Posterior cingulate gyrus (tissue), 11 donors: ENCODE results near the gene FBXL17.
A peak's percentile ranks its signal among the peaks of the same experiment; 100 is the strongest.

ENCODE experiments used
- DNase-seq, 10 donors: peaks; one replicate each; pipeline versions ENCODE4 v3.0.0 to v3.0.0-alpha.2; 2020 to 2021; ENCODE audit warnings: mixed read lengths in 3 of 10
- intact Hi-C: fragments of 100-400 bp; cut with DNase I; formaldehyde crosslinking; loops from one replicate; pipeline ENCODE4 v1.15.1; 2023

Gene FBXL17

GRCh38 chr5:108379722-108380530 is 2.0 kb downstream of the FBXL17 start:
- intact Hi-C loops, result no loop called here
- no peak for DNase-seq

DNA sequence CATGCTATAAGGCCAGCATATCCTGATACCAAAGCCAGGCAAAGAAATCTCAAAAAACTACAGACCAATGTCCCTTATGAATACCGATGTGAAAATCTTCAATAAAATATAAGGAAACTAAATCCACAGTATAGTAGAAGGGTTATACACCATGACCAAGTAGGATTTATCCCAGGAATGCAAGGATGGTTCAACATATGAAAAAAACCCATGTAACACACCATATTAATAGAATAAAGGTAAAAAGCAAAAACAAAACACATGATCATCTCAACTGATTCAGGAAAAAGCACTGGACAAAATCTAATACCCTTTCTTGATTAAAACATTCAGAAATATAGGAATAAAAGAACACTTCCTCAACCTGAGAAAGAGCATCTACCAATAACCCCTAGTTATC is 6.1 kb downstream of the FBXL17 start:
- intact Hi-C loops, result no loop called here
- no peak for DNase-seq

- intact Hi-C loops, result no loop called here
These were observed 8.5 kb downstream of the FBXL17 start for GRCh38 chr5:108373426-108373825.

GRCh38 chr5:108372369-108372768 is 9.5 kb downstream of the FBXL17 start:
- DNase-seq, result no peak
- intact Hi-C loops, result no loop called here

More at GRCh38 chr5:108373426-108373825, 8.5 kb downstream of the FBXL17 start:
- no peak for DNase-seq

GRCh38 chr5:108371263-108371662 is 10.6 kb downstream of the FBXL17 start:
- DNase-seq, result no peak
- intact Hi-C loops, result no loop called here

- no peak for DNase-seq
- intact Hi-C loops, result no loop called here
These were observed 12.7 kb downstream of the FBXL17 start for GRCh38 chr5:108369167-108369566.

DNA sequence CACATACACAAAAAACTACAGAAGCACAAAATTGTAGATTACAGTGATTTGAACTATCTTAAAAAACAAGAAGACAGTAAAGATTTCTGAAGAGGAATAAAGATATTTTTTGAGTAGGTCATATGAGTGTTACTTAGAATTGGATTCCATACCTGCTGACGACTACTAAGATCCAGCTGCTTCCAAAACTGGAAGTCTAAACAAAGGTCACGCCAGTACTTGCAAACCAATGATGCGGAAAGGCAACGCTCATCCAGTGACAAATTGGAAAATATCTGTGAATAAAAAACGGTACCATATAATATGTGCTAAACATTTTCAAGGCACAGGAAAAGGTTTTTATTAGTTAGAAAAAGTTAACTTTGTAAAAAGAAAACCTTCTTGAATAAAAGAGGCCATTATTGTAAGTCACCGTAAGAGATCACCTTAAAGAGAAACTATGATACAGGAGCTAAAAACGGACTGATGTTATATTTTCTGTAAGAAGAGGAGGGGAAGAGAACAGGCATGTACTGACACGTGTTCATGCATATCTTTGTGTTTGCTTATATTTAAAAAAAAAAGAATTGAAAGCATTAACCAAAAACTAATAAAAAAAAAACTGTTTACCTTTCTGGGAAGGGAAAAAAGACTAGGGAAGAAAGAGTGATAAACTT is 14.1 kb downstream of the FBXL17 start:
- DNase-seq, result no peak
- intact Hi-C loops, result no loop called here

DNA sequence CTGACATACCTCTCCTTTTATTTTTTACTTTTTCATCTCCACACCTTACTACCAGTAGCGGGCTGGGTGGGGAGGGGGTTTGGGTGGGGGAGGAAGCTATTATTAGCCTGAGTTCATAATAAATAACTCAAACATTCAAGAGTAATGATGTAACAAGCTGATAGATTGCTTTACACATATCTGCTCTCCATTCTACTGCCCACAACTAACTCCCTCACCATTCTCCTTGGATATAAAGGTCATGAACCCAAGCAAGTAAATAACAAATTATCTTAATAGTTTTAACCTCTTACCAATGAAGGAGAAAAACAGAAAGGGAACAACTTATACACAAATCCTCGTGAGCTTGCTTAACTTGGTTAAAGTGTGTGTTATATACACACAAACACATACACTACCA is 15.4 kb downstream of the FBXL17 start:
- intact Hi-C loops, result no loop called here
- no peak for DNase-seq

GRCh38 chr5:108361771-108362170 is 20.1 kb downstream of the FBXL17 start:
- intact Hi-C loops, result no loop called here
- no peak for DNase-seq

GRCh38 chr5:108361239-108361638 is 20.7 kb downstream of the FBXL17 start:
- intact Hi-C loops, result no loop called here
- no peak for DNase-seq

- DNase-seq, result no peak
- intact Hi-C loops, result no loop called here
These were observed 21.6 kb downstream of the FBXL17 start for GRCh38 chr5:108360280-108360679.

DNA sequence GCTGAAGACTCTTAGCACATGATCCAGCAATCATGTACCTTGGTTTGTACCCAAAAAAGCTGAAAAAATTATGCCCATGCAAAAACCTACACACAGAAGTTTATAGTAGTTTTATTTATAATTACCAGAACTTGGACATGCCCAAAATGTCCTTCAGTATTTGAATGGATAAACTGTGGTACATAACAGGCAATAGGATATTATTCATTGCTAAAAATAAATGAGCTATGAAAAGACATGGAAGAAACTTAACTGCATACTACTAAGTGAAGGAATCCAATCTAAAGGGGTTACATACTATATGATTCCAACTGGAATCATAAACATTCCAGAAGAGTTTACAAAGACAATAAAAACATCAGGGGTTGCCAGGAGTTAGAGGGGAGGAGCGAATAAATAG is 25.6 kb downstream of the FBXL17 start:
- intact Hi-C loops, result no loop called here
- DNase-seq, result no peak

GRCh38 chr5:108353087-108353486 is 28.8 kb downstream of the FBXL17 start:
- intact Hi-C loops, result no loop called here
- DNase-seq, result no peak

- no peak for DNase-seq
- intact Hi-C loops, result loop anchor here (1.0 to 10.0 kb wide), 2 partner anchors 85 to 671 kb away; partner anchors contain the start of gene EFNA5
These were observed 36.2 kb downstream of the FBXL17 start for GRCh38 chr5:108345541-108346171.

GRCh38 chr5:108344103-108344822 is 37.6 kb downstream of the FBXL17 start:
- intact Hi-C loops, result loop anchor here (10.0 kb wide), 1 partner anchor 669 kb away; the partner anchor contains the start of gene EFNA5
- DNase-seq, result no peak

- intact Hi-C loops, result loop anchor here (10.0 kb wide), 1 partner anchor 667 kb away; the partner anchor contains the start of gene EFNA5
- no peak for DNase-seq
These were observed 40.0 kb downstream of the FBXL17 start for GRCh38 chr5:108341866-108342265.

- peak in 2 of 10 donors; percentile 50 to 52 for DNase-seq
- intact Hi-C loops, result loop anchor here (10.0 kb wide), 1 partner anchor 665 kb away; the partner anchor contains the start of gene EFNA5
These were observed 41.8 kb downstream of the FBXL17 start for GRCh38 chr5:108340131-108340530.

- intact Hi-C loops, result no loop called here
- no peak for DNase-seq
These were observed 42.7 kb downstream of the FBXL17 start for GRCh38 chr5:108339220-108339619.

DNA sequence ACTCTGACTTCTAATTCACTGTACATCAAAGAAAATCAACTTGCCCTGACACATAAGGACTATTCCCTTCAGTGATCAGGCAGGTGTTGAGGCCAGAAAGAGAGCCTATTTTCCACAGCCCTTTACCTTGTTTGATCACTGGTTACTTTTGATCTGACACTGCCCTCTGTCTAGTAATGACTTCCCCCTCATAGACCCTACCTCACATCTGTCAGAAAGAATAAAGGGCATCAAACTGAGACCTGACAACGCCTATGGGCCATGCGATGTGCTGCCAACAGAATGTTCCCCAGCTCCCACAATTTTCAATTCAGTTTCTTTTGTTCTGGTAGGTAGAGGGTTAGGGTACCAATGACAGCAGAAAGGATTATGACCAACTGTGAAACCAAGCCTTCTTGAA is 47.7 kb downstream of the FBXL17 start:
- DNase-seq, result no peak
- intact Hi-C loops, result no loop called here

- no peak for DNase-seq
- intact Hi-C loops, result no loop called here
These were observed 54.9 kb downstream of the FBXL17 start for GRCh38 chr5:108326982-108327381.

DNA sequence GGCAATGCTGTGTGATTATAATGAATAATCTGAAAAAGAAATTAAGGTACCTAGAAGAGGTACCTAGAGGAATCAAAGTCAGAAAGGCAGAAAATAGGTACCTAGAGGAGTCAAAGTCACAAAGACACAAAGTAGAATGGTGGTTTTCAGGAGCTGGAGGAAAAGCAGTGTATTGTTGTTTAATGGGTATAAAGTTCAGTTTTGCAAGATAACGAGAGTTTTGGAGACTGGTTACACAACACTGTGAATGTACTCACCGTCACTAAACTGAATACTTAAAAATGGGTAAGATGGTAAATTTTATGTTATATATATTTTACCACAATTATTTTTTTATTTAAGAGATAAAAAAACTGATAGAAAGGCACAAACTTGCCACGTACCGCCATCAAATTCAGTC is 57.0 kb downstream of the FBXL17 start:
- no peak for DNase-seq
- intact Hi-C loops, result no loop called here
